IMR-90 (cell line): ENCODE results near the gene S100A11. TPM values are rescaled to one million over a fixed set of nuclear protein-coding genes. Genes with fewer than 3 reads are reported as not detected.

Source experiments
- ATAC-seq: fragments of 200-7000 bp; cut with Tn5 transposase; 2 replicates; pipeline ENCODE4 v1.9.1; 2020; ENCODE audit warnings: low read depth, mild to moderate bottlenecking, moderate library complexity
- BruUV-seq: library from RNA; stranded (reverse); fragments of 400-500 nt; replicated peaks from 2 replicates; lab custom pipeline; 2021; lab: Mats Ljungman, UMichigan
- CTCF ChIA-PET: fragments of 300-600 bp; formaldehyde crosslinking; extraction: SDS; loops from one replicate; lab custom pipeline; 2021; ENCODE audit warnings: antibody characterized with exemption; lab: Yijun Ruan, JAX
- POLR2A ChIA-PET: fragments of 300-600 bp; sonication (Branson Sonifier 250); formaldehyde crosslinking; loops from one replicate; lab custom pipeline; 2022; ENCODE audit warnings: antibody characterized with exemption; ENCODE audit not compliant: unreplicated experiment; lab: Charles Lee
- DNase-seq: peaks from one replicate; pipeline ENCODE4 v3.0.0; 2013
- H2AFZ ChIP-seq: replicated peaks from 2 replicates; pipeline ENCODE3; 2013; ENCODE audit warnings: low read length, mild to moderate bottlenecking; ENCODE audit not compliant: poor library complexity
- H2AK5ac ChIP-seq: 2 replicates; pipeline ENCODE4 v1.6.1; 2013; ENCODE audit warnings: low read depth, low read length, inconsistent platforms
- H2AK9ac ChIP-seq: replicated peaks from 2 replicates; pipeline ENCODE3; 2013; ENCODE audit warnings: mild to moderate bottlenecking, low read depth, low read length, moderate library complexity; ENCODE audit not compliant: poor library complexity
- H2BK120ac ChIP-seq: 2 replicates; pipeline ENCODE4 v1.6.1; 2013; ENCODE audit warnings: low read depth, low read length, inconsistent platforms
- H2BK15ac ChIP-seq: 3 replicates; pipeline ENCODE4 v1.6.1; 2013; ENCODE audit warnings: low read depth, low read length, inconsistent platforms
- H2BK20ac ChIP-seq: 2 replicates; pipeline ENCODE4 v1.6.1; 2013; ENCODE audit warnings: low read depth, mild to moderate bottlenecking, inconsistent platforms, low read length, moderate library complexity
- H2BK5ac ChIP-seq: 2 replicates; pipeline ENCODE4 v1.6.1; 2013; ENCODE audit warnings: mild to moderate bottlenecking, low read depth, low read length, inconsistent platforms; ENCODE audit not compliant: poor library complexity, severe bottlenecking
- H3K14ac ChIP-seq: replicated peaks from 2 replicates; pipeline ENCODE4 v1.6.1; 2013; ENCODE audit warnings: low read depth, low read length, inconsistent platforms
- H3K18ac ChIP-seq: 2 replicates; pipeline ENCODE4 v1.6.1; 2013; ENCODE audit warnings: low read depth, low read length, control low read depth
- H3K23ac ChIP-seq: 2 replicates; pipeline ENCODE4 v1.6.1; 2013; ENCODE audit warnings: low read depth, low read length, inconsistent platforms
- H3K27ac ChIP-seq: 2 replicates; pipeline ENCODE4 v1.5.1; 2013; ENCODE audit warnings: mild to moderate bottlenecking, control low read depth, low read length; ENCODE audit not compliant: insufficient read depth
- H3K27me3 ChIP-seq: 2 replicates; pipeline ENCODE4 v1.6.1; 2013; ENCODE audit warnings: low read length; ENCODE audit not compliant: control insufficient read depth, insufficient read depth
- H3K36me3 ChIP-seq: 2 replicates; pipeline ENCODE4 v1.6.1; 2013; ENCODE audit warnings: low read length, mixed read lengths; ENCODE audit not compliant: control insufficient read depth, insufficient read depth
- H3K4ac ChIP-seq: 2 replicates; pipeline ENCODE4 v1.6.1; 2013; ENCODE audit warnings: low read depth, low read length, inconsistent platforms
- H3K4me1 ChIP-seq: 2 replicates; pipeline ENCODE4 v1.6.1; 2013; ENCODE audit warnings: low read length, mixed read lengths; ENCODE audit not compliant: control insufficient read depth, insufficient read depth
- H3K4me2 ChIP-seq: 2 replicates; pipeline ENCODE4 v1.6.1; 2013; ENCODE audit warnings: low read depth, mild to moderate bottlenecking, control low read depth, low read length, moderate library complexity
- H3K4me3 ChIP-seq: 2 replicates; pipeline ENCODE4 v1.5.1; 2013; ENCODE audit warnings: low read depth, mild to moderate bottlenecking, control low read depth, low read length, moderate library complexity; ENCODE audit not compliant: insufficient read depth
- H3K56ac ChIP-seq: 2 replicates; pipeline ENCODE4 v1.6.1; 2013; ENCODE audit warnings: low read length, inconsistent platforms; ENCODE audit not compliant: insufficient read depth; ENCODE audit errors: extremely low read depth
- H3K79me1 ChIP-seq, 2 experiments: 2 replicates each; pipeline ENCODE4 v1.6.1; 2013; ENCODE audit warnings: low read length in 2 of 2, inconsistent platforms in 1 of 2, low read depth in 1 of 2
- H3K9ac ChIP-seq: 2 replicates; pipeline ENCODE4 v1.6.1; 2013; ENCODE audit warnings: low read depth, low read length, control low read depth
- H3K9me1 ChIP-seq: 2 replicates; pipeline ENCODE4 v1.6.1; 2013; ENCODE audit warnings: low read length, inconsistent platforms; ENCODE audit not compliant: insufficient read depth
- H3K9me3 ChIP-seq: 2 replicates; pipeline ENCODE4 v1.6.1; 2013; ENCODE audit warnings: low read length; ENCODE audit not compliant: control insufficient read depth, insufficient read depth
- H4K20me1 ChIP-seq: 2 replicates; pipeline ENCODE4 v1.6.1; 2013; ENCODE audit warnings: low read length, inconsistent platforms; ENCODE audit not compliant: insufficient read depth
- H4K5ac ChIP-seq: 2 replicates; pipeline ENCODE4 v1.6.1; 2013; ENCODE audit warnings: mild to moderate bottlenecking, low read depth, low read length, control low read depth
- H4K8ac ChIP-seq, 2 experiments: 2 replicates each; pipeline ENCODE4 v1.6.1; 2013; ENCODE audit warnings: low read depth in 2 of 2, low read length in 2 of 2, control low read depth in 1 of 2, inconsistent platforms in 1 of 2
- H4K91ac ChIP-seq: 2 replicates; pipeline ENCODE4 v1.6.1; 2013; ENCODE audit warnings: low read depth, low read length, inconsistent platforms; ENCODE audit not compliant: insufficient read depth
- CEBPB ChIP-seq: IDR thresholded peaks from 2 replicates; pipeline ENCODE4 v1.6.1; 2012; ENCODE audit warnings: low read depth, low read length, improper control_type of control experiment
- FOS ChIP-seq: fragments of 150-350 bp; IDR thresholded peaks from 2 replicates; pipeline ENCODE4 v1.6.1; 2016; ENCODE audit warnings: low read depth, low read length
- MAFK ChIP-seq: IDR thresholded peaks from 2 replicates; pipeline ENCODE4 v1.6.1; 2012; ENCODE audit warnings: low read depth, low read length, improper control_type of control experiment
- MAZ ChIP-seq: IDR thresholded peaks from 2 replicates; pipeline ENCODE4 v1.6.1; 2012; ENCODE audit warnings: low read depth, mild to moderate bottlenecking, low read length, improper control_type of control experiment, moderate library complexity, borderline replicate concordance
- MXI1 ChIP-seq: IDR thresholded peaks from 2 replicates; pipeline ENCODE4 v1.6.1; 2012; ENCODE audit warnings: low read depth, mild to moderate bottlenecking, low read length, moderate library complexity, borderline replicate concordance
- POLR2A ChIP-seq: IDR thresholded peaks from 2 replicates; pipeline ENCODE4 v1.6.1; 2012; ENCODE audit warnings: mild to moderate bottlenecking, low read depth, low read length
- RAD21 ChIP-seq: IDR thresholded peaks from 2 replicates; pipeline ENCODE4 v1.6.1; 2012; ENCODE audit warnings: low read length, improper control_type of control experiment
- RCOR1 ChIP-seq: IDR thresholded peaks from 2 replicates; pipeline ENCODE4 v1.6.1; 2012; ENCODE audit warnings: mild to moderate bottlenecking, low read length, improper control_type of control experiment; ENCODE audit not compliant: insufficient replicate concordance
- RFX5 ChIP-seq: IDR thresholded peaks from 2 replicates; pipeline ENCODE4 v1.8.0; 2012; ENCODE audit warnings: low read depth, mild to moderate bottlenecking, low read length, moderate library complexity
- WGBS, 2 experiments: methylation state at CpG; one replicate each; pipeline versions ENCODE4 v1.1.5 to v1.1.7; 2013; ENCODE audit warnings: missing lambda C conversion rate in 2 of 2; ENCODE audit not compliant: insufficient read length in 1 of 2; ENCODE audit errors: extremely low coverage in 2 of 2; 5-methylcytosine and 5-hydroxymethylcytosine counted together
- dilution Hi-C: fragments of 300-500 bp; cut with HindIII; formaldehyde crosslinking; loops from one replicate; pipeline ENCODE4 v1.14.3; 2018; ENCODE audit warnings: low sequenced_read_pairs; ENCODE audit not compliant: unreplicated experiment
- in situ Hi-C: fragments of 300-500 bp; cut with MboI; formaldehyde crosslinking; loops from 3 replicates; pipeline ENCODE4 v1.14.3; 2019; ENCODE audit warnings: low sequenced_read_pairs, inconsistent platforms, mixed read lengths
- intact Hi-C: fragments of 100-400 bp; cut with micrococcal nuclease; formaldehyde crosslinking; loops from 2 replicates; pipeline ENCODE4 v1.10.0; 2022
- polyA plus RNA-seq, 3 experiments: library from polyadenylated mRNA; depleted of rRNA; stranded (reverse); fragments of >200 nt; gene quantifications; 2 replicates each; pipeline ENCODE4 v1.2.3, GENCODE V29; 2012; ENCODE audit warnings: low replicate concordance in 1 of 3
- total RNA-seq: library from RNA; depleted of rRNA; stranded (reverse); fragments of >200 nt; gene quantifications from 2 replicates; pipeline ENCODE4 v1.2.3, GENCODE V29; 2012

S100A11 gene
- total and polyA plus RNA-seq, 2 of the 4 experiments (the other 2 are of a cell fraction), result 167 to 1,402 TPM

GRCh38 chr1:151998611-151999362 is 38.0 kb downstream of the S100A11 start (continued):
- no peak for TF ChIP-seq MAFK

GRCh38 chr1:151997284-151997570 is 39.6 kb downstream of the S100A11 start:
- in situ Hi-C loops, result loop anchor here (5.0 to 25.0 kb wide), 3 partner anchors 65 to 685 kb away; partner anchors contain the start of gene TUFT1
- ChIA-PET CTCF (no interaction called here), POLR2A (no interaction called here)
- H3K14ac ChIP-seq, result no peak overlapping the region
- dilution Hi-C loops, result no loop called here
- TF ChIP-seq MAZ (no peak), FOS (no peak), RCOR1 (no peak), MXI1 (no peak), RFX5 (no peak), POLR2A (no peak), RAD21 (no peak), CEBPB (no peak)
- no TSS peak for BruUV-seq
- no peak overlapping the region for H4K5ac ChIP-seq
- DNase-seq (peak; percentile 35), ATAC-seq (no peak)
- no peak overlapping the region for H3K9ac ChIP-seq
- WGBS, 2 experiments, result no CpG with 5 or more reads among the region's 1 CpG
- peaks cover 9% of the 10 kb centered on the region for H3K4me1 ChIP-seq
- H4K91ac ChIP-seq, result no peak overlapping the region
- H3K56ac ChIP-seq, result no peak overlapping the region
- no peak overlapping the region for H2BK20ac ChIP-seq
- H2BK15ac ChIP-seq, result no peak overlapping the region
- H4K20me1 ChIP-seq, result peaks cover 13% of the 10 kb centered on the region
- no peak overlapping the region for H3K4me3 ChIP-seq
- no peak overlapping the region for H2AFZ ChIP-seq
- H3K27ac ChIP-seq, result no peak overlapping the region
- H4K8ac ChIP-seq, result no peak overlapping the region
- H2AK5ac ChIP-seq, result no peak overlapping the region
- peaks cover 0 to 15% of the 10 kb centered on the region in 2 experiments; a peak in 3 of 4 replicates for H3K79me1 ChIP-seq
- peaks cover 2% of the 10 kb centered on the region; the same call in 1 of the 2 replicates for H3K9me1 ChIP-seq
- no peak overlapping the region for H2AK9ac ChIP-seq
- H2BK120ac ChIP-seq, result no peak overlapping the region
- H3K9me3 ChIP-seq, result 0 out of 2 replicates have a peak, but pooled peaks cover 3% of the 10 kb centered on the region
- H3K27me3 ChIP-seq, result no peaks in the 10 kb centered on the region
- no peaks in the 10 kb centered on the region for H3K36me3 ChIP-seq
- no peak overlapping the region for H3K4me2 ChIP-seq
- H3K18ac ChIP-seq, result no peak overlapping the region
- H2BK5ac ChIP-seq, result no peak overlapping the region
- intact Hi-C loops, result no loop called here
- H3K4ac ChIP-seq, result no peak overlapping the region
- no peak overlapping the region for H3K23ac ChIP-seq
